HPDE6-E6E7 (cell line): ENCODE measurements around the gene TYW1.
"Not testable (repeated sequence)": the region's sequence is repeated elsewhere in the genome, so short reads cannot be mapped to it uniquely, and the experiment has no call there.

ENCODE experiments used
- DNase-seq: peaks from one replicate; pipeline ENCODE4 v3.0.0; 2011; ENCODE audit warnings: missing footprints; ENCODE audit errors: extremely low spot score

Gene TYW1, protein sequence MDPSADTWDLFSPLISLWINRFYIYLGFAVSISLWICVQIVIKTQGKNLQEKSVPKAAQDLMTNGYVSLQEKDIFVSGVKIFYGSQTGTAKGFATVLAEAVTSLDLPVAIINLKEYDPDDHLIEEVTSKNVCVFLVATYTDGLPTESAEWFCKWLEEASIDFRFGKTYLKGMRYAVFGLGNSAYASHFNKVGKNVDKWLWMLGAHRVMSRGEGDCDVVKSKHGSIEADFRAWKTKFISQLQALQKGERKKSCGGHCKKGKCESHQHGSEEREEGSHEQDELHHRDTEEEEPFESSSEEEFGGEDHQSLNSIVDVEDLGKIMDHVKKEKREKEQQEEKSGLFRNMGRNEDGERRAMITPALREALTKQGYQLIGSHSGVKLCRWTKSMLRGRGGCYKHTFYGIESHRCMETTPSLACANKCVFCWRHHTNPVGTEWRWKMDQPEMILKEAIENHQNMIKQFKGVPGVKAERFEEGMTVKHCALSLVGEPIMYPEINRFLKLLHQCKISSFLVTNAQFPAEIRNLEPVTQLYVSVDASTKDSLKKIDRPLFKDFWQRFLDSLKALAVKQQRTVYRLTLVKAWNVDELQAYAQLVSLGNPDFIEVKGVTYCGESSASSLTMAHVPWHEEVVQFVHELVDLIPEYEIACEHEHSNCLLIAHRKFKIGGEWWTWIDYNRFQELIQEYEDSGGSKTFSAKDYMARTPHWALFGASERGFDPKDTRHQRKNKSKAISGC

GRCh38 chr7:66996444-66997191 lies at the start of gene TYW1:
Gene TYW1 (plus strand): TSS chr7:66996833. CDS start chr7:66996979, 146 bp downstream.
- DNase-seq = peak; percentile 73

GRCh38 chr7:66948480-66949109 lies 48.0 kb upstream of the TYW1 start:
- no peak for DNase-seq

DNA sequence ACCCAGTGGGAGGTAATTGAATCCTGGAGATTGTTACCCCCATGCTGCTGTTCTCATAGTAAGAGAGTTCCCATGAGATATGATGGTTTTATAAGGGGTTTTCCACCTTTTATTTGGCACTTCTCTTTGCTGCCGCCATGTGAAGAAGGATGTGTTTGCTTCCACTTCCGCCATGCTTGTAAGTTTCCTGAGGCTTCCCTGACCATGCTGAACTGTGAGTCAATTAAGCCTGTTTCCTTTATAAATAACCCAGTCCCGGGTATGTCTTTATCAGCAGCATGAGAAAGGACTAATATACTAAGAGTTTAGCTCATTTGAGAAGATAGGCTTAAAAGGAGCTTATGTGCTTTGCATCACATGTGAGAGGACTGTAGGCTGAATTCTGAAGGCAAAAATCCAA lies 46.3 kb upstream of the TYW1 start:
- DNase-seq = no peak

GRCh38 chr7:66950763-66951162 lies 45.9 kb upstream of the TYW1 start:
- no peak for DNase-seq

DNA sequence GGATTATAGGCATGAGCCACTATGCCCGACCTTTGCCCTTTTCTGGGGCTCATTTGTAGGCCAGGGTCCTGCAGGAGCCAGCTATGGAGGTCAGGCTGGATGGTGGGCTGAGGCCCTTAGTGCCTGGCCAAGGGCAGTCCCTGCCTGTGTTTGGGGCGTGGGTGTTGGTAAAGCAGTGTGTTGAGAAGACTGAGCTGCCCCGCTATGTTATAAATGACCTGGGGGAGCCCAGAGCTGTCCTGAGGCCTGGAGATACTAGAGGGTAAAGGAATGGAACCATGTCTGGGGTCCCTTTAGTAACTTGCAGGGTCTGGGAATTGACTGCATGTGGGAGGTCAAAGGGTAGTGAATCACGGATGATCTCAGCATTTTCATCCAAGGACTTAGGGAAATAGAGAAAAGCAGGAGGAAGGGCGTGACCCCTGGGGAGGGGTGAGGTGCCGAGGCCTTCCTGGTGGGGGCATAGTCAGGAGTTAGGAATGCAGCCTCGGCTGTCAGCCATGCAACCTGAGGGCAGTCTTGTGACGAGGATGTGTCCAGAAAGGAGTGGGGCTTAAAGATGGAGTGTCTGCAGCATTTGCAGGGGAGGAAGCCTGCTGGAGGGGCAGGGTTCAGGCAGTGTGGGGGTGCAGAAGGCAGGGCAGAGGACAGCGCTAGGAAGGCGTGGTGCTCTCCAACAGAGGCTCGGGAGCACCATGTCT lies 44.1 kb upstream of the TYW1 start:
- DNase-seq = peak; percentile 93

DNA sequence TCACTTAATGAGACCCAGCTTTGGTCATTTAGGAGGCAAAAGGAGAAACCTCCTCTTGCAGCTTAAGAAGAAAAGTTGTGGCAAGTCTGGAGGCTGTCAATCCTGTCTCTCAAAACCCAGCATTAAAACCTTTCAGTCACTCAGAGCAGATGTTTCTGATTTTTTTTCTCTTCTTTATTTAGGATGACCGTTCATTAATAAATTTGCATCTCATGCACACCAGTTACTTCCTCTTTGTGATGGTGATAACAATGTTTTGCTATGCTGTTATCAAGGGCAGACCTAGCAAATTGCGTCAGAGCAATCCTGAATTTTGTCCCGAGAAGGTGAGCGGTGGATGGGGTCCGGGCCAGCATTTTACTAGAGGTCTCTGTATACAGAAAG lies 43.6 kb upstream of the TYW1 start:
- no peak for DNase-seq

GRCh38 chr7:66957595-66958290 lies 38.9 kb upstream of the TYW1 start:
- DNase-seq = no peak

DNA sequence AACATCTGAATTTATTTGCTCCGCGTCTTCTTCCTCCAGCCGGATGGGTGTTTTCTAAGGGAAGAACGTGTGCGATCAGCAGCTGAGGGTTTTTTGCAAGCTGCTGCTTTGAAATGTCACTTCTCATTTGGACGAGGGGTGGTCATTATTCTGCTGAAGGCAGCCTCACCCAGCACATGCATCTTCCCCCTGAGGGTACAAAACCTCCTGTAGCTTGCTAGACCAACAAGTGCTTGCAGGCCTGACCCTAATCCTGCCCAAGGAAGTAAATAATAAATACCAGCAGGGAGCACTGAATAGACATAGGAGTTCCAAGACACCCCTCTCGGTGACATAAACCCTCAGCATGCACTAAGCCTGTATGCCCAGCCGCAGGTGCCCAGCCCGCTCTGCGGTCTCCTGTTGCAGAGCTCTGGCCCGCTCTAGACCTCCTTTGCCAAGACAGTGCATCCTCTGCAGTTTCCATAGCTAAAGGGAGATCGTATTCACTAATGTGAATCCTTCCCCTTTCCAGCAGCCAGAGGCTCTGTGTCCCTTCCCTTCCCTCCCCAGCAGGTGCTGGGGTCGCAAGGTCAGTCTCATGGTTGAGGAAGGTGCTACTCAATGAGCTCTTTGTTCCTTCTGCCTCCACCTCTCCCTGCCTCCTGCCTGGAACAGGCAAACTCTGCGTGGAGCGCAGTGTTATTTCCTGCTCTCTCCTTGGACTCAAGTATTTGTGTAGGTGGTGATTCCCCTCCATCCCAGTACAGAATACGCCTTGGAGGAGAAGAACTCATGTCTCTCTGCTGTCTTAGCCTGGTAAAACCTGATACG lies 37.9 kb upstream of the TYW1 start:
- no peak for DNase-seq

GRCh38 chr7:66960192-66960591 lies 36.4 kb upstream of the TYW1 start:
- no peak for DNase-seq

DNA sequence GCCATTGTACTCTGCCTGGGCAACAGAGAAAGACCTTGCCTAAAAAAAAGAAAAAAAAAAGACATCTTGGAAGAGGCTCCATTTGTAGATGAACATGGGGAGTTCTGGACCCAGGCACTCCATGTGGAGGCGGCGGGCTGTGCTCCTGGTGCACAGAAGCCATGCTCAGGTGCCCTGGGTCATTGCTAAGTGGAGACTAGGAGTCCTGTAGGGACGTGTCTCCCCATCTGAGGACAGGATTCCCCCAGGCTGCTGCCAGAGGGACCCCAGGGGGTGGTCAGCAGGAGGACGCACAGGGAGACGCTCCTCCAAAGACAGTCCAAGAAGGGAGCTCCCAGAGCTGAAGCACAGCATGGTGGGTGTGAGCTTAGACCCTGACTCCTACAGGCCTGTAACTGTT lies 35.5 kb upstream of the TYW1 start:
- DNase-seq = no peak

DNA sequence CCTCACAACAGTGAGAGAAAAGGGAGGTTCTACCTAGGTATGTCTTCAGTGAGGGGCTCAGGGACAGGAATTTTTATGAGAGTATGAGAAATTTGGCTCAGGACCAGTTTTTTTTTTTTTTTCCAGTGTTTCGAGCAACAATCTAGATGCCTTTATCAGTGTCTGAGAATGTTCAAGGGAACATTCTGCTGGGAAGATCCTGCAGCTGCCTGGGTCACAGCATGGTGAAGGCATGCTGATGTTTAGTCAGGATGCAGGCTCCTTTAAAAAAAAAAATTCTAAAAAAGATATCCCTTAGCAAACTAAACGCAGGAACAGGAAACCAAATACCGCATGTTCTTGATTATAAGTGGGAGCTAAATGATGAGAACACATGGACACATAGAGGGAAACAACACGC lies 32.2 kb upstream of the TYW1 start:
- DNase-seq = no peak

DNA sequence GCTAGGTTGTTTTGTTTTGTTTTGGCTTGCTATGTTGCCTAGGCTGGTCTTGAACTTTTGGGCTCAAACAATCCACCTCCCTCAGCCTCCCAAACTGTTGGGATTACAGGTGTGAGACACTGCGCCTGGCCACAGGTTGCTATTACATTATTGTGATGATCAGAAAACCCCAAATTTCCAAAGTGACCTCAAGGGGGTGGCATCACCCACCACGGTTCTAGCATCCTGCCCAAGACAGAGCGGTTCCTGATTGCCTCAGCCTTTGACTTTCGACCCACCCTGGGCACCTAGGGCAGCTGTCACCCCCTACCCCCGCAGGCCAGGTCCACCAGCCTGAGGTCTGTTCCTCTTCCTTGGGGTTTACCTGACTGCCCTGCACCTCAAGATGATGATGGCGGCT lies 29.6 kb upstream of the TYW1 start:
- no peak for DNase-seq

DNA sequence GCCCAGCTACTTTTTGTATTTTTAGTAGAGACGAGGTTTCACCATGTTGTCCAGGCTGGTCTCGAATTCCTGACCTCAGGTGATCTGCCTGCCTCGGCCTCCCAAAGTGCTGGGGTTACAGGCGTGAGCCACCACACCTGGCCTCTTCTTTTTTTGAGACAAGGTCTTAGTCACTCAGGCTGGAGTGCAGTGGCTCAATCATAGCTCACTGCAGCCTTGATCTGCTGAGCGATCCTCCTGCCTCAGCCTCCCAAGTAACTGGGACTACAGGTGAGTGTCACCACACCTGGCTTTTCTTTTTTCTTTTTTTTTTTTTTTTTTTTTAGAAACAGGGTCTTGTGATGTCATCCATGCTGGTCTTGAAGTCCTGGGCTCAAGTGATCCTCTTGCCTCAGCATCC lies 27.6 kb upstream of the TYW1 start:
- not testable (repeated sequence) for DNase-seq

DNA sequence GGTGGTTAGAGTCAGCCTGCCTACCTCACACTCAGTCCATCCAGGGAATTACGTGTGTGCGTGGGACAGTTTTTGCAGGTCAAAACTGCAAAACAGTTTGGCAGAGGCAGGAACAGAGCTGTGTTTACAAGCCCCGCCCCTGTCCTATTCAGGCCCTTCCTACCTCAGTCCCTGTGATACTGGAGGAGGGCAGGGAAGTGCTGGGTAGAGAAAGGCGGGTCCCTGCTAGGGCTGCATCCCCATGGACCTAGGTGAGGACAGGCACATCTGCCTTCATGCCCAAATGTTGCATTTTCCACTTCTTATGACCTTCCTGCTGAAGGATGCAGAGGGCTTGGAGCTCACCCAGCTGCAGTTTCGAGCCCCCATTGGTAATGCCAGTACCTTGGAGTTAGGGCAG lies 26.3 kb upstream of the TYW1 start:
- DNase-seq = no peak

DNA sequence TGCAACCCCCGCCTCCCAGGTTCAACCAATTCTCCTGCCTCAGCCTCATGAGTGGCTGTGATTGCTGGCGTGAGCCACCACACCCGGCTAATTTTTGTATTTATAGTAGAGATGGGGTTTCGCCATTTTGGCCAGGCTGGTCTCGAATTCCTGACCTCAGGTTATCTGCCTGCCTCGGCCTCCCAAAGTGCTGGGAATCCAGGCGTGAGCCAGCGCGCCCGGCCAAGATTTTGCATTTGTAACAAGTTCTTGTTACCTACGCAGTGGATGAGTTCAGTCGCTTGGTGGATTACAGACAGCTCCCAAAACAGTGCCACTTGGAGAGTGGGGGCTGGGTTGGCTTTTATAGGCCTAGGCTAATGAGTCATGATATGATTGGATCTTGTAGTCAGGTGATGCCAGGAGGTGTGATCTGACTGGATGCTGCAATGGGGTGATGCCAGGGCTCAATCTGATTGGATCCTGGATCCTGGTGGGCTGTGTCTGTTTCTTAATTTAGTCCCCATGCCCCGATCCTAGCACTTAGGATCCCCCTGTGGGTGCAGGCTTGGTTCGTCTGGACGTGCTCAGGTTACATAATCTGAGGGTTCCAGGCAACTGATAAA lies 21.5 kb upstream of the TYW1 start:
- no peak for DNase-seq

- not testable (repeated sequence) for DNase-seq
Observed at GRCh38 chr7:66978312-66978711, 18.3 kb upstream of the TYW1 start.

DNA sequence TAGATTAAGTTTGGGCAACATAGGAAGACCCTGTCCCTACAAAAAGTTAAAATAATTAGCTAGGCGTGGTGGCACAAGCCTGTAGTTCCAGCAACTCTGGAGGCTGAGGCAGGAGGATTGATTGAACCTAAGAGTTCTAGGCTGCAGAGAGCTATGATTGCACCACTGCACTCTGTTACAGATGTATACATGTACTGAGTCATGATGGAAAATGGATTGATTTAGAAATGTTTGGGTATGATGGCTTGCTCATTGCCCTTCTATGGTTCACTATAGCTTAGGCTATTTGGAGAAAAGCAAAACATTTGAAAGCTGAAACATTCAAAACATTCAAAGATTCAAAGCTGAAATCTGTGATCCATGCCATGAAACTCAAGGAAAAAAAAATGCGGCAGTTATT lies 17.6 kb upstream of the TYW1 start:
- not testable (repeated sequence) for DNase-seq

GRCh38 chr7:66980336-66980735 lies 16.3 kb upstream of the TYW1 start:
- DNase-seq = not testable (repeated sequence)

DNA sequence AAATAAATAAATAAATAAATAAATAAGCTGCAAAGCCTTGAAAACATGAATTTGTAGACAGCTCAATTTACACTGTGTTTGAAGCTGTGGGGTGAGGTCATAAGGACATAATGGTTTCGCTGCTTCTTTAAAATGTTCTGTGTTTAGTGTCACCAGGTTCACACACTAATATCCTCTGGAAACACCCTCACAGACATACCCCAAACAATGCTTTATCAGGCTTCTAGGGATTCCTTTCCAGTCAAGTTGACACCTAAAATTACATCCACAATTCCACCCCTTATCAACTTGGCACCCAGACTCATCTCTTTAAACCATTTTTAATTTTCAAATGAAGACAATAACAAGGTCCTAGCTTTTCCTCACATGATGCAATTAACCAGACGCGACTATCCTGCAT lies 7.1 kb upstream of the TYW1 start:
- DNase-seq = not testable (repeated sequence)
